GM23248 (cell line): ENCODE results near the gene SHC2.

Experiments
- EZH2 ChIP-seq: fragments of 200-600 bp; sonication (generic); IDR thresholded peaks from 2 replicates; pipeline ENCODE4 v1.6.1; 2018; ENCODE audit warnings: antibody characterized with exemption, mild to moderate bottlenecking; ENCODE audit not compliant: insufficient read depth, poor library complexity, severe bottlenecking
- EZH2phosphoT487 ChIP-seq: fragments of 200-600 bp; sonication (generic); IDR thresholded peaks from 2 replicates; pipeline ENCODE4 v1.6.1; 2018; ENCODE audit warnings: antibody characterized with exemption, moderate library complexity, mild to moderate bottlenecking, low read depth; ENCODE audit not compliant: insufficient read depth

- TF ChIP-seq EZH2 = no peak
- TF ChIP-seq EZH2phosphoT487 = no peak
These were observed 2.8 kb upstream of the SHC2 start for GRCh38 chr19:463483-464207.
